ENCODE data around the gene TMX3. TPM values are rescaled to one million over a fixed set of nuclear protein-coding genes. Genes with fewer than 3 reads are reported as not detected.
A peak's percentile ranks its signal among the peaks of the same experiment; 100 is the strongest.

TMX3 gene
- total RNA-seq, 4 donors from 2014 or later = 19.1 to 44.0 (median 25.3) TPM

DNA sequence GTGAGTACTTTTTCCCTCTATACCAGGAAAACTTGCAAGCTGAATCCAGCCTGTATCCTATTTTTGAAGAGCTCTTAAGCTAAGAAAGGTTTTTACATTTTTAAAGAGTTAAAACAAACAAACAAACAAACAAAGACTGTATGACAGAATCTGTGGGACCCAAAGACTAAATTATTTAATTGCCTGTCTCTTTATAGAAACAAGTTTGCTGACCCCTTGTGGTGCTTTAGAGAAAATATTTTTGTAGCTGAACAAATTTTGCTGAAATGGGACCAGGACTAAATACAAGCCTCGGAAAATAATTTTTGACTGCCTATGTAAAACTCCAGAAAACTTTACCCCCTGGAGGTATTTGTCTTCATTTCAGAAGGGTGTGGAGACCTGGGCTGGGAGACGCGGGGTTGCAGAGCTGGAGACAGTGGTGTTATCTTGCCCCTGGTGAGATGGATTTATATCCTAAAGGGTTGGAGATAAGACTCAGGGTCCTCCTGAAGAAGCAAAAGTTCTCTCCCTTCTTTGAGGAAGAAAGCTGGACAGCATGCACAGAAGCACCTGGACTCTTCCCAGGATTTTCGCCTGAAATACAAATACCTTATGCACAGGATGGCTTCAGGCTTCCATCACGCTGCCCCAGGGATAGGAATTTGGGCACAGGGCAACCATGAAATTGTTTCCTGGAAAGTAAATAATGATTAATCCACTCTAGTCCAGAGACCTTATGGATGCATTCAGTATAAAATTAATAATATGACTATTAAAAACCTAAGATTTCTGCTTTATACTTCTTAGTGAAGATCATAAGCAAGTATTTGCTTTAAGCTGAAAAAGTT lies 54.3 kb downstream of the TMX3 start:
- 31% methylated on average over 5 of the region's 5 CpGs for WGBS
- H3K9me3 ChIP-seq = no peaks in the 10 kb centered on the region
- H3K27ac ChIP-seq = no peak overlapping the region
- no peak overlapping the region for H3K4me3 ChIP-seq
- H3K36me3 ChIP-seq = no peaks in the 10 kb centered on the region
- TF ChIP-seq, protein P1, sequence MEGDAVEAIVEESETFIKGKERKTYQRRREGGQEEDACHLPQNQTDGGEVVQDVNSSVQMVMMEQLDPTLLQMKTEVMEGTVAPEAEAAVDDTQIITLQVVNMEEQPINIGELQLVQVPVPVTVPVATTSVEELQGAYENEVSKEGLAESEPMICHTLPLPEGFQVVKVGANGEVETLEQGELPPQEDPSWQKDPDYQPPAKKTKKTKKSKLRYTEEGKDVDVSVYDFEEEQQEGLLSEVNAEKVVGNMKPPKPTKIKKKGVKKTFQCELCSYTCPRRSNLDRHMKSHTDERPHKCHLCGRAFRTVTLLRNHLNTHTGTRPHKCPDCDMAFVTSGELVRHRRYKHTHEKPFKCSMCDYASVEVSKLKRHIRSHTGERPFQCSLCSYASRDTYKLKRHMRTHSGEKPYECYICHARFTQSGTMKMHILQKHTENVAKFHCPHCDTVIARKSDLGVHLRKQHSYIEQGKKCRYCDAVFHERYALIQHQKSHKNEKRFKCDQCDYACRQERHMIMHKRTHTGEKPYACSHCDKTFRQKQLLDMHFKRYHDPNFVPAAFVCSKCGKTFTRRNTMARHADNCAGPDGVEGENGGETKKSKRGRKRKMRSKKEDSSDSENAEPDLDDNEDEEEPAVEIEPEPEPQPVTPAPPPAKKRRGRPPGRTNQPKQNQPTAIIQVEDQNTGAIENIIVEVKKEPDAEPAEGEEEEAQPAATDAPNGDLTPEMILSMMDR (IDR thresholded peaks at IDR 0.05) = peak; percentile 1 to 34
- TF ChIP-seq POLR2AphosphoS5 (IDR thresholded peaks at IDR 0.05) = no peak
- H3K4me1 ChIP-seq = no peaks in the 10 kb centered on the region
- H3K27me3 ChIP-seq = no peaks in the 10 kb centered on the region
- no peak for DNase-seq (ENCODE audit: low spot score in 2 of 2)

DNA sequence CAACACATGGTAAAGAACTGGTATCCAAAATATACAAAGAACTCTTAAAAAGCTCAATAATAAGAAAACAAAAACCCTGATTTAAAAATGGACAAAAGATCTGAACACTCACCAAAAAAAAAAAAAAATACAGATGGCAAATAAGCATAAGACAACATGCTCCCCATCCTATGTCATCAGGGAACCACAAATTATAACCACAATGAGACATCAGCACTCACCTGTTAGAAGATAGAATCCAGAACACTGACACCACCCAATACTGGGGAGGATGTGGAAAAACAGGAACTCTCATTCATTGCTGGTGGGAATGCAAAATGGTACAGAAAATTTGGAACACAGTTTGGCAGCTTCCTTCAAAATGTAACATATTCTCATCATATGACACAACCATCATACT lies 66.7 kb downstream of the TMX3 start:
- DNase-seq (ENCODE audit: low spot score in 2 of 2) = no peak
- no peak overlapping the region for H3K27ac ChIP-seq
- no peak overlapping the region for H3K4me3 ChIP-seq
- no peaks in the 10 kb centered on the region for H3K9me3 ChIP-seq
- TF ChIP-seq, protein P1 (IDR thresholded peaks at IDR 0.05) = no peak
- TF ChIP-seq POLR2AphosphoS5 (IDR thresholded peaks at IDR 0.05) = no peak
- H3K4me1 ChIP-seq = no peaks in the 10 kb centered on the region
- no peaks in the 10 kb centered on the region for H3K36me3 ChIP-seq
- H3K27me3 ChIP-seq = no peaks in the 10 kb centered on the region

DNA sequence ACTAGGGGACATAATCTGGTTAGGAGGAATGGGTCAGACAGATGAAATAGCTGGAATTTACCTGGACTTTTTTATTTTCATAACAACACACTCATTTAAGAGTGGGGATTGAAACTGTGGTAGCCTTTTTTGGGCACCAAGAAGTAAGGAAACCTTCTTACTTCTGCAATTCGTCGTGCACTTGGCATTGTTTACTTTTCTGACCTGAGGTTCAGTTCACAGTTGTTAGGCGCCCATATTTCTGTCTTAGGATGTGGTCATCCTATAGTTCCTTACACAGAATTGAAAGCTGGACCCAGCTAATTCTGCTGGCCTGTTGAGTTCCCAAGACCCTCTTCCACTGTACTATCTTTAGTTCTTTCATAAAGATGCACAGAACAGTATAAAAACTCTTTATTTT lies 72.9 kb downstream of the TMX3 start:
- WGBS = 77% methylated on average over 3 of the region's 3 CpGs
- H3K27ac ChIP-seq = no peak overlapping the region
- no peak for TF ChIP-seq POLR2A (IDR thresholded peaks at IDR 0.05)
- no peak for TF ChIP-seq POLR2AphosphoS5 (IDR thresholded peaks at IDR 0.05)
- no peak for TF ChIP-seq EP300 (IDR thresholded peaks at IDR 0.05)
- TF ChIP-seq, protein P1 (IDR thresholded peaks at IDR 0.05) = no peak

DNA sequence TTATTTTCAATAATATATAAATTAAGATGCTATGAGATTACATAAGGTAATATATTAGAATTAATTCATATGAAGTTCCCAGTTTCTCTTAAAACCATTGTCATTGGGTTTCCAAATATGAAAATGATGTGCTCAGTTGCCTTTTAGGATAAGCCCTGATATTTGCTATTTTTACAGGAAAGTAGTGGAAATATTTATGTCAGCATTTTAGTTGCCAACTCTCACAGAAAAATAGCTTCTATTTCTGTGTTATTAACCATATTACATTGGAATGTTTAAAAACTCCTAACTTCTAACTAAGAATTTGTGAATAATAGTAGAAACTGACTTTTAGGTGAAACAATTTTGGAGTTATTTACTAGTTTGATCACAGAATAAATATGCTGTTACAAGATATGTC lies 74.0 kb downstream of the TMX3 start:
- Histone ChIP-seq H3K27me3 (no peaks in the 10 kb centered on the region), H3K4me1 (no peaks in the 10 kb centered on the region), H3K27ac (no peak overlapping the region), H3K36me3 (no peaks in the 10 kb centered on the region), H3K4me3 (no peak overlapping the region), H3K9me3 (no peaks in the 10 kb centered on the region)
- TF ChIP-seq EP300 (IDR thresholded peaks at IDR 0.05) = no peak
- no peak for DNase-seq (ENCODE audit: low spot score in 2 of 2)

More for the DNA sequence above, 72.9 kb downstream of the TMX3 start:
- Histone ChIP-seq H3K4me1 (no peaks in the 10 kb centered on the region), H3K4me3 (no peak overlapping the region), H3K27me3 (no peaks in the 10 kb centered on the region), H3K36me3 (no peaks in the 10 kb centered on the region), H3K9me3 (no peaks in the 10 kb centered on the region)
- DNase-seq (ENCODE audit: low spot score in 2 of 2) = no peak

DNA sequence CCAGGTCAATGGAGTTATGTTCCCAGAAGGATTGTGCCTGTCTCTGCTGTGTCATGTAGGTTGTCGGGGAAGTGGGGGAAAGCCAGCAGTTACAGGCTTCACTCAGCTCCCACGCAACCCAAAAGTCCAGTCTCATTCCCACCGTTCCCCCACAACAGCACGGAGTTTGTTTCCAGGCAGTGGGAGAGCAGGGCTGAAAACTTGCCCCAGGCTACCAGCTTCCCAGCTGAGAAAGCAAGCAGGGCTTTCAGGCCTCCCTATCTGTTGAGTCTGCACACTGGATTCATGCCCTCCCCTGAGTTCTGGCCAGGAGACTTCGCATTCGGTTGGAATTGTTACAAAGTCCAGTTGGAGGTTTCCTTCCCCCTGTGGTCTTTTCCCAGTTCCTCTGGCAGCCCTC lies 76.3 kb downstream of the TMX3 start:
- no peaks in the 10 kb centered on the region for H3K27me3 ChIP-seq
- DNase-seq (ENCODE audit: low spot score in 2 of 2) = no peak
- 80% methylated on average over 6 of the region's 6 CpGs for WGBS
- H3K9me3 ChIP-seq = no peaks in the 10 kb centered on the region
- TF ChIP-seq POLR2AphosphoS5 (IDR thresholded peaks at IDR 0.05) = no peak
- no peak for TF ChIP-seq EP300 (IDR thresholded peaks at IDR 0.05)
- no peak for TF ChIP-seq POLR2A (IDR thresholded peaks at IDR 0.05)
- TF ChIP-seq, protein P1 (IDR thresholded peaks at IDR 0.05) = no peak
- H3K4me3 ChIP-seq = no peak overlapping the region
- no peak overlapping the region for H3K27ac ChIP-seq
- no peaks in the 10 kb centered on the region for H3K4me1 ChIP-seq
- no peaks in the 10 kb centered on the region for H3K36me3 ChIP-seq

DNA sequence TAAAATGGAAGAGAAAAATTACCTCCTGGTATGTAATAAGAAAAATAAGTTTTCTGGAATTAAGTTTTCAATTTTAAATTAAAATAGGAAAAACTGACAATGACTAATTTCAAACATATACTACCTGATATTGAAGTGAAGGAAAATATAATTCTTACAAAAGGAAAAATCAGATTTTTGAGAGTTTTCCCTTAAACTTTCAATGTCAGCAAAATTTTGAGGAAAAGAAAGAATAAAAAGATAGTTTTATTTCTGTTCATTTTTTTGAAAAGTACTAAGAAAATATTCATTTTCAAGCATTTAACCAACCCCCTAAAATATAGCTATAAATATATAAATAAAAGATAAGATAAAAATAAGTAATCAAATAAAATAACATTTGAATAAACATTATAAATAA lies 87.1 kb downstream of the TMX3 start:
- Histone ChIP-seq H3K27ac (no peak overlapping the region), H3K4me1 (no peaks in the 10 kb centered on the region), H3K4me3 (no peak overlapping the region), H3K9me3 (no peaks in the 10 kb centered on the region), H3K36me3 (no peaks in the 10 kb centered on the region), H3K27me3 (no peaks in the 10 kb centered on the region)
- DNase-seq (ENCODE audit: low spot score in 2 of 2) = no peak
- no peak for TF ChIP-seq POLR2AphosphoS5 (IDR thresholded peaks at IDR 0.05)
- TF ChIP-seq, protein P1 (IDR thresholded peaks at IDR 0.05) = no peak
- no peak for TF ChIP-seq EP300 (IDR thresholded peaks at IDR 0.05)
- no peak for TF ChIP-seq POLR2A (IDR thresholded peaks at IDR 0.05)
